ENCODE results near the gene CD37. TPM values are rescaled to one million over a fixed set of nuclear protein-coding genes. Genes with fewer than 3 reads are reported as not detected.
"Not testable (repeated sequence)": the region's sequence is repeated elsewhere in the genome, so short reads cannot be mapped to it uniquely, and the experiment has no call there.

CD37 gene
- total and polyA plus RNA-seq, 2 of the 4 experiments (the other 2 are of a cell fraction), result not detected

DNA sequence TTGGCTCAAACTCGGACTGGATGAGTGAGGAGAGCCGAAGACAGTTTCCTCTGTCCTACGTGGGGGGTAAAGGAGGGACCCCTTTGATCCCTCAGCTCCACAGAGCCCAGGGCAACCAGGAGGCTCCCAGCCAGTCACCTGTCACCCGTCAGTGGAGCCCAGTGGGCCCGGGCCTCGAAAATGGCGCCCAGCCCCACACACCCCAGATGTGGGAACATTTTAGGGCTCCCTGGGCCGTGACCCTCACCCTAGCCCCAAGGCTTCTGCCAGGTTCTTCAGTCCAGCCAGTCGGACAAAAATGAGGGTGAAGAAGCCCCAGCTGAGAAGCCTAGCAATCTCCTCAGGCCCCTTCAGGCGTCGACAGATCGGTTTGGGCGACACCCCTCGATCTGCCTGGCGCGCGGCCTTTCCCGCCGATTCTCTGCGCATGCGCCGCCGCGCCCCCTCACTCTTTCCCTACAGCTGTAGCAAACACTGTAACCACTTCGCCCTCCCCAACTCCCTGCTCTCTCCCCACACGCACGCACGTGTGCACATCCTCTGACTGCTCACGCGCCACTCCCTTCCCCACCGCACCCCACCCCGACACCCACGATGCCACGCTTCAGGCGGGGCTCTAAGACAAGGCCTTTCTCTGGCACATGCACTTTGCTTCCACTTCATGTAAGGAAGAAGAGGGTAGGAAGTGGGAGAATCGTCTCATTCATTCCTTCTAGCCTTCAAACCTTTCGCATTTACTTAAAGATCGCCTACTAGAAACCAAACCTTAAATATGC lies 10.2 kb upstream of the CD37 start, which contains the start of gene SLC6A16:
Gene SLC6A16 (minus strand): TSS at position 391 of the 776 bp plus-strand sequence. CDS start 13,844 bp downstream, outside the sequence.
- ATAC-seq (ENCODE audit: low read depth) (no peak), DNase-seq (no peak)
- no peak within 1 kb of the TSS for H3K23ac ChIP-seq (ENCODE audit: low read depth, low read length)
- H3K14ac ChIP-seq (replicated peaks; ENCODE audit: low read depth, low read length), result no peak within 1 kb of the TSS
- peak within 1 kb of the TSS; percentile 33 for H2AFZ ChIP-seq (replicated peaks; ENCODE audit: low read length, poor library complexity)
- no peak within 1 kb of the TSS for H2AK5ac ChIP-seq (ENCODE audit: low read depth, low read length)
- no TSS peak for BruUV-seq (replicated peaks)
- WGBS, 2 experiments (ENCODE audit: extremely low coverage in 2 of 2, insufficient read length in 1 of 2), result 79% methylated on average over 4 of the region's 38 CpGs; no CpG with 5 or more reads in 1 of the 2 experiments
- no peak within 1 kb of the TSS for H4K8ac ChIP-seq (ENCODE audit: low read depth in 2 of 2, low read length in 2 of 2)
- no peaks in the 10 kb centered on the region for H4K20me1 ChIP-seq (ENCODE audit: insufficient read depth, low read length)
- no peak within 1 kb of the TSS for H3K27ac ChIP-seq (ENCODE audit: insufficient read depth, low read length)
- no peaks in the 10 kb centered on the region for H3K79me1 ChIP-seq (ENCODE audit: low read depth in 1 of 2, low read length in 2 of 2)
- H2BK120ac ChIP-seq (ENCODE audit: low read depth, low read length), result no peak within 1 kb of the TSS
- no peak within 1 kb of the TSS for H3K18ac ChIP-seq (ENCODE audit: low read depth, low read length)
- ChIA-PET POLR2A (ENCODE audit: unreplicated experiment) (no interaction called here), CTCF (no interaction called here)
- H4K5ac ChIP-seq (ENCODE audit: low read depth, low read length), result no peak within 1 kb of the TSS
- H2AK9ac ChIP-seq (replicated peaks; ENCODE audit: low read depth, low read length, poor library complexity), result no peak within 1 kb of the TSS
- H3K9me3 ChIP-seq (ENCODE audit: control insufficient read depth, insufficient read depth, low read length), result no peaks in the 10 kb centered on the region; the same call in 1 of the 2 replicates
- no peak within 1 kb of the TSS for H3K4me2 ChIP-seq (ENCODE audit: low read depth, low read length)
- no peak within 1 kb of the TSS for H2BK5ac ChIP-seq (ENCODE audit: low read depth, low read length, poor library complexity, severe bottlenecking)
- H3K27me3 ChIP-seq (ENCODE audit: control insufficient read depth, insufficient read depth, low read length), result no peaks in the 10 kb centered on the region
- TF ChIP-seq RFX5 (IDR thresholded peaks at IDR 0.05; ENCODE audit: low read depth, low read length) (no peak), CHD1 (IDR thresholded peaks at IDR 0.05; ENCODE audit: low read depth, low read length) (no peak)
- TF ChIP-seq, protein P1, sequence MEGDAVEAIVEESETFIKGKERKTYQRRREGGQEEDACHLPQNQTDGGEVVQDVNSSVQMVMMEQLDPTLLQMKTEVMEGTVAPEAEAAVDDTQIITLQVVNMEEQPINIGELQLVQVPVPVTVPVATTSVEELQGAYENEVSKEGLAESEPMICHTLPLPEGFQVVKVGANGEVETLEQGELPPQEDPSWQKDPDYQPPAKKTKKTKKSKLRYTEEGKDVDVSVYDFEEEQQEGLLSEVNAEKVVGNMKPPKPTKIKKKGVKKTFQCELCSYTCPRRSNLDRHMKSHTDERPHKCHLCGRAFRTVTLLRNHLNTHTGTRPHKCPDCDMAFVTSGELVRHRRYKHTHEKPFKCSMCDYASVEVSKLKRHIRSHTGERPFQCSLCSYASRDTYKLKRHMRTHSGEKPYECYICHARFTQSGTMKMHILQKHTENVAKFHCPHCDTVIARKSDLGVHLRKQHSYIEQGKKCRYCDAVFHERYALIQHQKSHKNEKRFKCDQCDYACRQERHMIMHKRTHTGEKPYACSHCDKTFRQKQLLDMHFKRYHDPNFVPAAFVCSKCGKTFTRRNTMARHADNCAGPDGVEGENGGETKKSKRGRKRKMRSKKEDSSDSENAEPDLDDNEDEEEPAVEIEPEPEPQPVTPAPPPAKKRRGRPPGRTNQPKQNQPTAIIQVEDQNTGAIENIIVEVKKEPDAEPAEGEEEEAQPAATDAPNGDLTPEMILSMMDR (conservative IDR thresholded peaks at IDR 0.05; ENCODE audit: low read depth, low read length), result no peak
- H3K9ac ChIP-seq (ENCODE audit: low read depth, low read length), result no peak within 1 kb of the TSS
- no peak within 1 kb of the TSS for H3K4me3 ChIP-seq (ENCODE audit: insufficient read depth, low read depth, low read length)
- H2BK15ac ChIP-seq (ENCODE audit: low read depth, low read length), result no peak within 1 kb of the TSS
- in situ Hi-C loops (cut with MboI; ENCODE audit: low sequenced_read_pairs) (no loop called here), dilution Hi-C loops (cut with HindIII; ENCODE audit: low sequenced_read_pairs, unreplicated experiment) (no loop called here), intact Hi-C loops (cut with micrococcal nuclease) (no loop called here)
- no peak within 1 kb of the TSS for H2BK20ac ChIP-seq (ENCODE audit: low read depth, low read length)
- H3K36me3 ChIP-seq (ENCODE audit: control insufficient read depth, insufficient read depth, low read length), result peaks cover 2% of the 10 kb centered on the region
- no peak within 1 kb of the TSS for H3K4ac ChIP-seq (ENCODE audit: low read depth, low read length)
- no peak within 1 kb of the TSS for H4K91ac ChIP-seq (ENCODE audit: insufficient read depth, low read depth, low read length)
- H3K9me1 ChIP-seq (ENCODE audit: insufficient read depth, low read length), result no peaks in the 10 kb centered on the region
- H3K56ac ChIP-seq (ENCODE audit: extremely low read depth, insufficient read depth, low read length), result no peak within 1 kb of the TSS
- no peaks in the 10 kb centered on the region for H3K4me1 ChIP-seq (ENCODE audit: control insufficient read depth, insufficient read depth, low read length)

DNA sequence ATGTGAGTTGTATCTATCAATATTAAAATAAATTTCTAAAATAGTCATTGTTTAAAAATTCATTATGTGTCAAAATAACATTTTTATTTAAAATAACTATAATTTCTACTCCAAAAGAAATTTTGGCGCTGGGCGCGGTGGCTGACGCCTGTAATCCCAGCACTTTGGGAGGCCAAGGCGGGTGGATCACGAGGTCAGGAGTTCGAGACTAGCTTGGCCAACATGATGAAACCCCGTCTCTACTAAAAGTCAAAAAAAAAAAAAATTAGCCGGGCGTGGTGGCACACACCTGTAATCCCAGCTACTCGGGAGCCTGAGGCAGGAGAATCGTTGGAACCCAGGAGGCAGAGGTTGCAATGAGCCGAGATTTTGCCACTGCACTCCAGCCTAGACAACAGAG lies 9.4 kb upstream of the CD37 start:
- H4K91ac ChIP-seq (ENCODE audit: insufficient read depth, low read depth, low read length); H3K9me1 ChIP-seq (ENCODE audit: insufficient read depth, low read length); H2BK20ac ChIP-seq (ENCODE audit: low read depth, low read length); H3K27ac ChIP-seq (ENCODE audit: insufficient read depth, low read length); H2AK5ac ChIP-seq (ENCODE audit: low read depth, low read length); intact Hi-C loops (cut with micrococcal nuclease); H3K23ac ChIP-seq (ENCODE audit: low read depth, low read length); H3K14ac ChIP-seq (replicated peaks; ENCODE audit: low read depth, low read length); H2AFZ ChIP-seq (replicated peaks; ENCODE audit: low read length, poor library complexity); H3K4me2 ChIP-seq (ENCODE audit: low read depth, low read length); POLR2A ChIA-PET (ENCODE audit: unreplicated experiment); H3K79me1 ChIP-seq (ENCODE audit: low read depth in 1 of 2, low read length in 2 of 2); H3K27me3 ChIP-seq (ENCODE audit: control insufficient read depth, insufficient read depth, low read length); H3K4ac ChIP-seq (ENCODE audit: low read depth, low read length); H4K8ac ChIP-seq (ENCODE audit: low read depth in 2 of 2, low read length in 2 of 2); DNase-seq; H2BK120ac ChIP-seq (ENCODE audit: low read depth, low read length); H2AK9ac ChIP-seq (replicated peaks; ENCODE audit: low read depth, low read length, poor library complexity); H3K18ac ChIP-seq (ENCODE audit: low read depth, low read length); H3K9ac ChIP-seq (ENCODE audit: low read depth, low read length); H3K56ac ChIP-seq (ENCODE audit: extremely low read depth, insufficient read depth, low read length); H4K20me1 ChIP-seq (ENCODE audit: insufficient read depth, low read length); H3K4me1 ChIP-seq (ENCODE audit: control insufficient read depth, insufficient read depth, low read length); in situ Hi-C loops (cut with MboI; ENCODE audit: low sequenced_read_pairs); H3K4me3 ChIP-seq (ENCODE audit: insufficient read depth, low read depth, low read length); H4K5ac ChIP-seq (ENCODE audit: low read depth, low read length); H2BK15ac ChIP-seq (ENCODE audit: low read depth, low read length); ATAC-seq (ENCODE audit: low read depth); CTCF ChIA-PET; H3K36me3 ChIP-seq (ENCODE audit: control insufficient read depth, insufficient read depth, low read length); H2BK5ac ChIP-seq (ENCODE audit: low read depth, low read length, poor library complexity, severe bottlenecking); BruUV-seq (replicated peaks); dilution Hi-C loops (cut with HindIII; ENCODE audit: low sequenced_read_pairs, unreplicated experiment); H3K9me3 ChIP-seq (ENCODE audit: control insufficient read depth, insufficient read depth, low read length): not testable (repeated sequence)
- 96% methylated on average over 4 of the region's 13 CpGs; no CpG with 5 or more reads in 1 of the 2 experiments for WGBS, 2 experiments (ENCODE audit: extremely low coverage in 2 of 2, insufficient read length in 1 of 2)
